ENCODE results near the gene CHGA.

Gene CHGA

DNA sequence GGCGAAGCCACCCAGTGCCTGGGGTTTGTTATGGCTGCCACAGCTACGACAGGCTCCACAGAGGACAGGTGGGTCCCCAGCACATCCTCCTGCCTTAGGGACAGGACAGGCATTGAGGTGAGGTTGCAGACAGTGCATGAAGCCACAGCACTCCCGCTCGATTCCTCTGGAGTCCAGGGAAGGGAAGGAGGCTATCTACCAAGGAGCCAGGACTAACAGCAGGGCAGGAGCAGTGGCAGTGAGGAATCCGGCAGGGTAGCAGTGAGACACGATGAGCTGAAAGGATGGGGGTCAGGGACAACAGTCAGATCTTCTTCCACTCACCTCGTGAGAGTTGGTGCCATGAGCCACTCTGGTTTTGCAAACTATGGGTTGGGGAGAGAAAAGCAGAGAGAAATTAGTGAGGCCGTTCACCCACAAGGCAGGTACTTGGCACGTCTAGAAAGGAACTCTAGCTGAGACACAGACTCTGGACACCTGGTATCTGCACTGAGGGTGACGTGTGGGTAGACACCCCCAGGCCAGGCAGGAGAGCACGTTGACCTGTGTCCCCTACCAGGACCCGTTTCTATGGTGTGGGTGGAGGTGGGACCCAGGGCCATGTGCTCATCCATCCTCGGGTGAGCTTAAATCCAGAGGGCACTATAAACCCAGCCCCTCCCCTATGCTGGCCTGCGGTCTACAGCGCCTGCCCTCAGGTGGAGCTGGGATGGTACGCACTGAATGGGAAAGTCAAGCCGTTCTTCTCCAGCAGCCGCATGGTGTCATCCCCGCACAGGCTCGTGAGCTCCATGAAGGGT is 39.3 kb downstream of the CHGA start:
- DNase-seq (ENCODE audit: low read depth), result no peak

DNA sequence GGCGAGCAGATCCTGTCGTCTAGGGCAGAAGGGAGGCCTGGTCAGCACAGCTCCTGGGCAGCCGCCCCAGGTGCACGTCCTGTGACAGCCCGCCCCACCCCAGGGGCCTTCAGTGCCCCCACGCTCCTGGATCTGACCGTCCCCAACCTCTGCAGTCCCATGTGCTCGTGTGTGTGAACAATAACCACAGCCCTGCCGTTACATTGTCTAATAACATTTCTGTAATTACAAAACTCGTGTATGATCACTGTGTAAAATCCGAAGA is 39.8 kb downstream of the CHGA start:
- no peak for DNase-seq (ENCODE audit: low read depth)

DNA sequence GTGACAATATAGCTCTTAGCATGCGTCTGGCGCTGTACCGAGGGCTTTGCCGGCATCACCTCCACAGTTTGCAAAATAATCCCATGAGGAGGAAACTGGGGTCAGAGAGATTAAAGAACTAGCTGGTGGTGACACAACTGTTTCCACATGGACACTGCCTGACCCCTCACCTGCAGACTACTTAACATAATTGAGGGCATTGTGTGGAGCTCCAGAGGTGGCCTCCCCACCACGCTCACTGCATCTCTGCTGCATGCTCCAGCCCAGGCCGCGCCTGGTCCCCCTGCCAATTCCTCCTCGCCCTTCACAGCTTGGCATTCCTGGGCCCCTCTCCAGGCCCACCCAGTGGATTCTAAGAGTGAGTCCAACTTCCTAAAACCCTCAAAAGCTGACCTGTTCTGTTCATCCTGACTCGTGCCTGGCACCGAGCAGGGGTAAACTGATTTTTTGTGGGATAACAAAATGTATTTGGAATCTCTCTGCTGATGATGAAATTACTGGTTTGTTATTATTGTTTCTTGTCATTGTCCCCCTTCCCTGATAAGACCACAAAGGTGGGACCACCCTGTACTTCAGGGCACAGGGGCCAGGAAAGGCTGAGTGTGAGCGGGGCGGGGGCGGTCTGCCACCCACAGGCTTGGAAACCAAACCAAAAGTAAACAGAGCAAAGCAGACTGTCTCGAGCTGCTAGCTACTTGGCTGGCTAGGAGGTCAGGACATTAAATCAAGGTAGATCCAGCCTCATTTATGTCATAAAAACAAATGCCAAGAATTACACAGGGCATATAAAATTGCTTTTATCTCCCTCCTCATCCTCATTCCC is 40.6 kb downstream of the CHGA start:
- DNase-seq (ENCODE audit: low read depth), result no peak

DNA sequence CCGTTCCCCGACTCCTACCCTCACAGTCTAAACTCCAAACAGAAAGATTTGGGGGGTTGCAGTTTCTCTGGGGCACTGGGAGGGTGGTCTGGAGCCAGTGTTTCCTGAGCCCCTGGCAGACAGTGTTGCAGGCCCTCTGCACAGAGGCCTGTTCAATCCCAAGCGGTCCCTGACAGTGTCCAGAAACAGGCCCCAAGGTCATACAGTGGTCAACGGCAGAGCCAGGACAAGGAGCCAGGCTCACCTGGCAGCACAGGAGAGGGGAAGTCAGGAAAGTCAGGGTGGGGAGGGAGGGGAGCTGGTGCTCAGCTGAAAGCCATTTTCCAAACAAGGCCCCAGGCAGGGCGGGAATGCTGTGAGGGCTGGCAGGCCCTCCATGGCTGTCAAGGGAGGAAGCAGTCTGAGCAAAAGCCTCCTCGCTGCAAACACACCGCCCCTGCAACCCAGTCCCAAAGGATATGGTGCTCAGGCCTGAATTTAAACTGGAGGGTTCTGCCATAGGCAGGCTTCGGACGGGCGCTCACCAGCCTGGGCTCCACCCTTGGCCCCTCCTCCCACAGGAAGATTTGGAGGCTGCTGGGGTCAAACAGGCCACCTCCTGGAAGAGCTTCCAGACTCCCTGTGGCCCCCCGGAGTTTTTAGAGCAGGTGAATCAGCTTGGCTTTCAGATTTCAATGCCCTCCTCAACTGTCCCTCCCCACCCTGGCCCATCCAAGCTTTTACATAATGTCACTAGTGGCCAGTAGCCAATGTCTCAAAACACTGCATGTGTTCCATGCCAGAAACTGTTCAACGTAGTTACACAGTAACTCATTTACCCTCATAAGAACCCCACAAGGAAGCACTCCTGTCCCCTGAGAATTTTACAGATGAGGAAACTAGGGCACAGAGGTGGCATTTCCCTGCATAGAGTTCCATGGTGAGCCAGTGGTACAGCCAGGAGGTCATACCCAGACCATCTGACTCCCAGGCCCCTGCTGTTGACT is 41.5 kb downstream of the CHGA start:
- DNase-seq (ENCODE audit: low read depth), result no peak

DNA sequence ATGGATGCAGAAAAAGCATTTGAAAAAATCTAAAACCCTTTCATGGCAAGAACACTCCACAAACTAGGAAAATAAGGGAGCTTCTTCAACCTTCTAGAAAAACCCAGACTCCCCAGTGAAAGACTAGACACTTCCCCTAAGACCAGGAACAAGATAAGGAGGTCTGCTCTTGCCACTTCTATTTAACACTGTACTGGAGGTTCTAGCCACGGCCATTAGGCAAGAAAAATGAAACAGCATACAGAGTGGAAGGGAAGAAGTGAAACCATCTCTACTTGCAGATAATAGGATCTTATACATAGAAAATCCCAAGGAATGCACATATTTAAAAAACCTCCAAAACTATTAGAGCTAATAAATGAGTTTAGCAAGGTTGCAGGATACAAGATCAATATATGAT is 42.3 kb downstream of the CHGA start:
- DNase-seq (ENCODE audit: low read depth), result no peak

DNA sequence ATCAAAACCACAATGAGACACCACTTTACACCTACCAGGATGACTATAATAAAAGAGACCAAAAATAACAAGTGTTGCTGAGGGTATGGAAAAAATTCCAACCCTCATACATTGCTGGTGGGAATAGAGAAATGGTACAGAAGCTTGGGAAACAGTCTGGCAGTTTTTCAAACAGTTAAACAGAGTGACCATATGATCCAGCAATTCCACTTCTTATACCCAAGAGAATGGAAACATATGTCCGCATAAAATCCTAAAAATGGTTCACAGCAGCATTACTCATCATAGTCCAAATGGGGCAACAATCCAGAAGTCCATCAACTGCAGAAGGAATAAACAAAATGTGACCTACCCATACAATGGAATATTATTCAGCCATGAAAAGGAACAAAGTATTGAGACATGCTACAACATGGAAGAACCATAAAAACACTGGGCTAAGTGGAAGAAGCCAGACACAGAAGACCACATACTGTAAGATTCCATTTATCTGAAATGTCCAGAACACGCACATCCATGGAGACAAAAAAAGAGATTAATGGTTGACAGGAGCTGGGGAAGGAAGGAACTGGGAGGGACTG is 44.5 kb downstream of the CHGA start:
- DNase-seq (ENCODE audit: low read depth), result no peak

DNA sequence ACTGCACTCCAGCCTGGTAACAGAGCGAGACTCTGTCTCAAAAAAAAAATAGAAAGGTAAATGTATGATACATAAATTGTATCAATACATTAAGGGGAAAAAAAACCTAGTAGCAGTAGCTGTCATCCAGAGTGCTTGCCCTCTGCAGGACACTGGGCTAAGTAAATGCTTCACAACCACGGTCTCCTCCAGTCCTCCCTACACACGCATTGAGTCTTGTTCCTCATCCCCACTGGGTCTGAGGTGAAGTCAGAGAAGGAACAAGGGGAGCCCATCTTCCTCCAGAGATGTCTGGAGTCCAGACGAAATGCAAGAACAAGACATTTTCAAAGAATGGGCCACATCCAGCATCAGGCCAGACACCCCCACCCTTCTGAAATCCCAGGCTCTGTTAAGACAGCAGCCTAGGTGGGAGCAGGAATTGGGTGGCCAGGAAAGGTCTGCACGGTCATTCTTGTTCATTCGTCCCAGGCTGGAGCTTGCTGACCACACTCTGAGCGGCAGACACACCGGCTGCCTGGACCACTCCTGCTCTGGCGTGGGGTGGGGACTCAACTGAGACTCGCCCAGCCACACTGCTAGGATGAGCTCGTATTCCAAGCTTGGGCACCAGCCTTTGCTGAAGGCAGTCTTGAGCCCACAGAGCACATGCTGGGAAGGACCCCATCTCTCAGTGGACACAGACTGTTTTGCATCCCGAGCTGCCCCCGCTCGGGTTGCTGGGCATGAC is 45.5 kb downstream of the CHGA start:
- DNase-seq (ENCODE audit: low read depth), result no peak

DNA sequence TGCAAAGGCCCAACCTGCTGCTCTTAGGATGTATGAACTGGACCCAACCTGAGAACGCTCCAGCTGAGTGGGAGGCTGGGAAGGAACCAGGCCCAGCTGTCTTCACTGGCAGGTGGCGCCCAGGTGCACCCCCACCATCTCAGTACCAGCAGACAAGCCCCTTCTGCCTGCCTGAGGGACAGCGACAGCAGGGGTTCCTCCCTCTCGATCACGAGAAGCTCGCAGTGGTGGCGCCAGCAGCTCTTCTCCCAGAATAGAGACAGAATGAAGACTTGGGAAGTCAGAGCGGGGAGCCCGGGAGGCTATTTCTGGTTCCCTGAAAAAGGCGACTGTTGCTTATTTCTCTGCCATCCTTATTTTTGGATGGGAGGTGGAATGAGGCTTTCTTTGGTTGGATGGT is 46.5 kb downstream of the CHGA start:
- DNase-seq (ENCODE audit: low read depth), result no peak

DNA sequence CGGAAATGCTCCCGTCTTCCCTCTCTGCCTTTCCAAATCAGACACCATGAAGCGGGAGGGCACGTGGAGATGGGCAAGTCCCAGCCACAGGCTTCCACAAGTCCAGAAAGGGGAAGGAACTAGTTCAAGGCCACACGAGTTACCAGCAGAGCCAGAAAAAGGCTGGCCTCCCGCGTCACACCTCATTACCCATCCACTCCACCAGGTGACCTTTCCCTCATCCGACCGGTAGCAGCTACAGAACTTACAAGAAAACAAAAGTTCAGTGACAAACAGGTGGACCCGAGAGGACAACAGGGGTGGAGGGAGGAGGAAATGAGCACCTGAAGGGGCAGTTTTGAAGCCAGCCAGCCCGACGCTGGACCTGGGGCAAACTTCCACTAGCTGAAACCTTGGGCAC is 46.9 kb downstream of the CHGA start:
- no peak for DNase-seq (ENCODE audit: low read depth)

DNA sequence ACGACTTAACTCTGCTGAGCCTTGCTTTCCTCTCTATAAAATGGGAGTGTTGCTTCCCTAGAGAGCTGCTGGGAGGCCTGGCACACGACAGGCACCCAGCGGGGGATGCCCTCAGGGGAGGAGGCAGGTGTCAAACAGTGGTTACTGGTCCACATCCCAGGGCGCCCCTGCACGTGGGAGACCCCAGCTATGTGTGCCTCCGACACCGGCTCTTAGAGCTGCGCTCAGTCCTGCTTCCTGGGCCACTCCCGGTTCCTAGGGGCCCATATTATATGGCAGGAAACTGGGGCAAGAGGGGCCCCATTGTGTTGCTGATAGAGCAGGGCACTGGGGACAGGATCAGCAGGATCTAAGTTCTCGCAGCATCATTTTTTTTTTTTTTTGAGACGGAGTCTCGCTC is 47.3 kb downstream of the CHGA start:
- no peak for DNase-seq (ENCODE audit: low read depth)

DNA sequence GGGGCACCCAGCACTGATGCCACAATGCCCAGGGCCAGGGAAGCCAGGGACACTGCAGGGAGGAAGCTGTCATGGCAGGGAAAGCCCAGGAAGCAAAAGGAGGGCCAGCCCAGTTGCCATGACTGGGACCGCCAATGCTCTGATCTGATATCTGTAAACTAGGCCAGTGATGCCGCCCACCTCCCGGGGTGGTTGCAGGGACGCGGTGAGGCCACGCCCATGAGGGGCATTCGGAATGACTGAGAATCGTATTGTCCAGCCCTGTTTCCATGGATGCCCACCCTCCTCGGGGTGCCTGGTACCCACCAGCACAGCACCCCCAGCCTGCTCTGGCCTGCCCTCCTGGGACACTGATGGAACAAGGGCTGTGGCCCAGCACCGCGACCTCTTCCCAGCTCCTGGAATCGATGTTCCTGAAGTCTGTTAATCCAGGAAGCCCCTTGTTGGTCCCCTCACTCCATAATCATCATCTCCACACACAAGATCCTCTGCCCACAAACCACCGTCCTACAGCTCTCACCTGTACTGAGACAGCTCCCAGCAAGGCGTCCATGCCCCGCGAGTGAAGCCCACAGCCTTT is 48.7 kb downstream of the CHGA start:
- DNase-seq (ENCODE audit: low read depth), result no peak

DNA sequence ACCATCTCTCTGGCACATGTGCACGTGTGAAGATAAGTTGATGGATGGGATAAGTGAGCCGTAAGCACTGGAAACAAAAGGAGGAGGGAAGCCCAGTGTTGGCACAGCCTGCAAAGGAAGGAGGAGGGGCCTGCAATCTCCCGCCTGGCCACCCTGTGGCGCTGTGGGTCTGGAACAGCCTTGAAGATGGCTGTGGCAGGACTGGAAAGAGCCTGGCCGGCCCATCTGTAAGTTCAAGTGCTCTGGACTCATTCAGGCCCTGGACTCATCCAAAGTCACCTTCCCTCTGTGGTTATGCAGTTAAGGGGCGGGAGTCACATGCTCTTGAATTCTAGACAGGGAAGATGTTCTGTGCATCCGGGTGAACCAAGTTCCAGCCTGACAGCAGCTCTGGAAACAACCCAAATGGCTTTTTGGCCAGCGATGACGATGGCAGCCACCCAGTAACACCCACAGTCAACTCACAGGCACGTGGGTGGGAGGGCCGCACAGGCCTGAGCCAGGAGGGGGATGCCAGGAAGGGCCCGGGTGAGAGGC is 50.4 kb downstream of the CHGA start:
- no peak for DNase-seq (ENCODE audit: low read depth)

DNA sequence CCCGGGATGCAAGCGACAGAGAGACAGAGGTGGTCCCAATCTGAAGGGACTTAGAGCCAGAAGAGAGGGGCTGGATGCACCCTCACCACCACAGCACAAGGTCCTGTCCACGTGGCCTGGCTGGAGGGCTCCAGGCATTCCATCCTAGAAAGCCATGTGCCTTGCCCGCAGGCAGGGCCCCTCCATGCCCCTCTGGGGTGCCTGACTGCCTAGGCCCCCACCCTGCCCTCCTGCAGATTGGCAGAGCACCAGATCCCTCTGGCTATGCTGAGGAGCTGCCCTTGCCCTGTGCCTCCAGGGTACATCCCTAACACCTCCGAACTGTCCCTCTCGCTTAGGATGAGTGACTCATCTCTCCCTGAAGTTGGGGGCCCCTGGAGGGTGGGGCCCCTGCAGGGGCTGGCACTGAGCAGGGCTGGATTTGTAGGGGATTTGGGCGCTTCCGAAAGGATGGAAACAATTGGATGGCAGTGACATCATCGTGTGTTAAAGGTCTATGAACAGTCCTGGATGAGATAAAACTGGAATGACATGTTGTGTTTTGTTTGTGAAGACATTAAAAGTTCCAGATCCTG is 50.9 kb downstream of the CHGA start:
- DNase-seq (ENCODE audit: low read depth), result no peak

DNA sequence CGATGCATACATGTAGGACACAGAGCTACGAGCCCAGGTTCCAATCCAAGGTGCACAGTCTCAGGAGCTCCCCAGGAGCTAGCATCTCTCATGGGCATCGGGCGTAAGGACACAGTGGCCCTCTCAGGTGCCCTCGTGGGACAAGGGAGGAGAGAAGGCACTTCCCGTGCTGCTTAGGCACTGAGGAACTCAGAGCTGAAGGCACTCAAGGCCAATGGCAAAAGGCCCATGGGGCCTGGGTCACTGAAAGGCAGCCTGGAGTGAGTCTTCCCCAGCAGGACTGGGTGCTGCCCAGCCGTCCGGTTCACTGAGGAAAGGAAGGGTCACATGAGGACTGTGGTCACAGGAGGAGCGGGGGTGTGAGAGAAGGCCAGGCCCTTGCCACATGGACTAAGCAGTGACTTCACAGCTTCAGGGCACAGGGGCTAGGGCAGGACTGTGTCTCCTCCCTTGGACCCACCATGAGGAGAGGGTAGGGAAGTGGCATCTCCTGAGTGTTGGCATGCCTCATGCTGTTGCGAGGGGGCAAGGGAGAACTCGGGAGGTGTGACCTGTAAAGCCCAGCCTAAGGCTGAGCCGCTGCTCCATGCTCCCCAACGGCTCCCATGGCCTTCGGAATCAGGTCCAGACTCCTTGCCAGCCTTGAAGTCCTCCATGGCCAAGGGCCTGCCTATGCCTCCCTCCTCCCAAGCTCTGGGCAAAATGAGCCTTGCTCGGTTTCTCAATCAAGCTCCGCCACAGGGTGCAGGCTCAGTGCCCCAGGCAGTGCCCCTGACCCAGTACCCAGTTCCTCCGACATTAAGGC is 51.8 kb downstream of the CHGA start:
- no peak for DNase-seq (ENCODE audit: low read depth)

DNA sequence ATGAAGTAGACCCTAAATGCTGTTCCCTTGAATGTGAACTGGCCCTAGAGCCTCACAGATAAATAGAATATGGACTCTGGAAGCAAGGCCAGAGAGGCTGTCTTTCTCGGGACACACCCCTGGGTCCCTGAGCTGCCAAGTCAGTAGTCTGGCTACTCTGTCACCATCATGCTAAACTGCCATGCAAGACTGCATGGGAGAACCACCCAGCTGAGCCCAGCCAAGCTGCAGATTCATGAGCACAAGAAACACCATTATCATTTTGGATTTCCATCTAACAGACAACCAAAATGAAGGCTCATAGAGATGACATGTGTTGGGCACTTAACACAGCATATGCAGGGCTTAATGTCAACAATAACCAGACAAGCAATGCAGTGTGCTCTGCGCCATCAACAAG is 53.3 kb downstream of the CHGA start:
- no peak for DNase-seq (ENCODE audit: low read depth)

DNA sequence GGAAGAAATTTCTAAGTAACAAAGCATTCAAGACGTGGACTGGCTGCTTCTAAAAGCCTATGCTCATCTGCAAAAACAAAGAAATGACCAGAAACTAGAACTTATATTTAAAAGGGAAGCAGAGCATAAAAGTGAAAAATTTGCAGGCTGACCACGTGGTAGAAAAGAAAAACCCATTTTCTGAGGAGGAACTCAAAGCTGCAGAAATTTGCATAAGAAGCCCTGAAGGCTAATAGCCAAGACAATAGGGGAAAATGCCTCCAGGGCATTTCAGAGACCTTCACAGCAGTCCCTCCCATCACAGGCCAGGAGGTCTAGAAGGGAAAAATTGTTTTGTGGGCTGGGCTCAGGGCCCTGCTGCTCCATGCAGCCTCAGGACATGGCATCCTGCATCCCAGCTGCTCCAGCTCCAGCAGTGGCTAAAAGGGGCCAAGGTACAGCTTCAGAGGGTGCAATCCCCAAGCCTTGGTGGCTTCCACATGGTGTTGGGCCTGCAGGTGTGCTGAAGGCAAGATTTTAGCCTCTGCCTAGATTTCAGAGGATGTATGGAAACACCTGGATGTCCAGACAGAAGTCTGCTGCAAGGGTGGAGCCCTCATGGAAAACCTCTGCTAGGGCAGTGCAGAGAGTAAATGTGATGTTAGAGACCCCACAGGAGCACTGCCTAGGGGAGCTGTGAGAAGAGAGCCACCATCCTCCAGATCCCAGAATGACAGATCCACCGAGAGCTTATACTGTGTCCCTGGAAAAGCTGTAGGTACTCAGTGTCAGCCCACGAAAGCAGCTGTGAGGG is 55.5 kb downstream of the CHGA start:
- DNase-seq (ENCODE audit: low read depth), result no peak

DNA sequence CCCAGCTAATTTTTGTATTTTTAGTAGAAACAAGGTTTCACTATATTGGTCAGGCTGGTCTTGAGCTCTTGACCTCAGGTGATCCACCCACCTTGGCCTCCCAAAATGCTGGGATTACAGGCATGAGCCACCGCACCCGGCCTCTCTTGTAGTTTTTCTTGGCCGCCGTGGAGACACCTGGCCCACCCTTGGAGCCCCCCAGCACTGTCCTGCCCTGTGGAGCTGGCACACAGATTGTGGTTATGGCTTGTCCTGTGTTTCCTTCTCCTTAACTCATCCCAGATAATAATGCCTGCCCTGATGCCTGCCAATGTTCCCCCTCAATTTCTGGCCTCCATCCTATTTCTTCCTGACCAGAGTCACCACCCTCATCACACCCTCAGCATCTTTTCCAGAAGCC is 57.9 kb downstream of the CHGA start:
- DNase-seq (ENCODE audit: low read depth), result no peak

DNA sequence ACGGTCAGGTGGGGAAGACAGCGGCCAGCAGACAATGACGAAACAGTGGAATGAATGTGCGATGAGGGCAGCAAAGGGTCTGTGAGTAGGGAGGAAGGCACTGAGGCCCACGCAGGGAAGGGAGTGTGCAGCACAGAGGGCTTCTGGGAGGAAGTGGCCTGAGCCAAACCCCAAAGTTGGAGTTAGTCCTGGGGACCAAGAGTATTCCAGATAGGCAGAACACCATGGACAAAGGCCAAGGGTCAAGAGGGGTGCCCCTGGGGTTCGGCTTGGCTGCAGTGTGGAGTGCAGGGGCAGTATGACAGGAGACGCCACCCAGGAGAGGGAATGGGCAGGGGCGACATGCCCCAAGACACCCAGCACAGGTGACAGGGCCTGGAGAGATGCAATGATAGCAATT is 58.8 kb downstream of the CHGA start:
- no peak for DNase-seq (ENCODE audit: low read depth)

DNA sequence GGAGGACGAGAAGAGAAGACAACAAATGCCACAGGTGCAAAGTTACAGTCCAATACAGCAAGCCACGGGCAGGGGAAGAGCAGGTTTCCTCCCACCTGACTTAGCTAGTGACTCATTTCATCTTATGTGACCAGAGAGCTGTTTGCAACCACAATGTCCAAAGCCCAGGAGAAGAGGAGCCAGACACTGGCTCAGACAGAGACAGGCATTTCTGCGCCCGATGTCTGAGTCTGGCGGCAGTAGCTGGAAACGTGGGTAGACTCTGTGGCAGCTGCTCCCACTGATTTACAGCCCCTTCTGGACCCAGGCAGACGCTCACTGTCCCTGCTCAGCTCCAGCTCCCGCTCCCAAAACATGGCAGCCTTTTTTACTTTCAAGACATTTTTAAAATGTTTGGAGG is 60.0 kb downstream of the CHGA start:
- DNase-seq (ENCODE audit: low read depth), result no peak
